Measurements from ENCODE around the gene SPTY2D1. TPM values are rescaled to one million over a fixed set of nuclear protein-coding genes. Genes with fewer than 3 reads are reported as not detected.

Gene SPTY2D1
- total and polyA plus RNA-seq, 2 experiments from 2014 or later = 5.9 to 14.1 TPM

DNA sequence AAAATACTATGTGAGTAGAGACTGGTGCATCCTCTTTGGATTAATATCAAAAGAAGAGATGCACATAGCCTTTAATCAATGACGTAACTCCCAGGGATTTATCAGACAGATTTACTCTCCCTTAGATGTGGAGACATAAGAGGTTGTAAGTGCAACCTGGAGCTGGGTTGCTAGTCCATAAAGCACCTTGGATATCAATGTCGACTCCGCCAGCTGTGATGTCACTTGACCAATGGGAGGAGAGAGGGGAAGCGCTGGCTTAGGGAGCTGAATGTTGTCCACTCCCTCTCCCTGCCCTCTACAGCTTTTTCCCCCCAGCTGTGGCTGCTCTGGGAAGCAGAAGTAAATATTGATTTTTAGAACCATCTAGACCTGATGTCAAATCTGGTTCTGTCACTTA is 35.6 kb upstream of the SPTY2D1 start:
- Histone ChIP-seq H3K4me1 (ENCODE audit: insufficient read depth) (peaks cover 10% of the 10 kb centered on the region), H3K9me2 (ENCODE audit: insufficient read depth) (no peaks in the 10 kb centered on the region), H3K27ac (ENCODE audit: low read depth) (no peak overlapping the region), H3K79me2 (replicated peaks; ENCODE audit: insufficient read depth) (no peaks in the 10 kb centered on the region), H3K27me3 (ENCODE audit: insufficient read depth) (no peaks in the 10 kb centered on the region), H3K36me3 (ENCODE audit: insufficient read depth) (no peaks in the 10 kb centered on the region), H2AFZ (peak overlapping the region; percentile 39; the same call in 1 of the 2 replicates), H3F3A (replicated peaks; ENCODE audit: low read depth) (no peaks in the 10 kb centered on the region), H3K4me2 (no peak overlapping the region), H4K20me1 (replicated peaks; ENCODE audit: insufficient read depth) (no peaks in the 10 kb centered on the region), H3K4me3 (no peak overlapping the region)
- H3K4me3 Mint-ChIP-seq = no peak overlapping the region
- ATAC-seq (peak; percentile 36), DNase-seq (ENCODE audit: low spot score) (peak; percentile 17)
- H3K27me3 Mint-ChIP-seq (ENCODE audit: insufficient read depth, low read depth, poor library complexity) = peaks cover 7% of the 10 kb centered on the region
- H3K36me3 Mint-ChIP-seq (ENCODE audit: low read depth) = no peaks in the 10 kb centered on the region
- H3K27ac Mint-ChIP-seq = no peak overlapping the region
- no peaks in the 10 kb centered on the region for H3K9me3 Mint-ChIP-seq
- no peak for TF ChIP-seq CREB1 (CRISPR knock-in tag; IDR thresholded peaks at IDR 0.05; ENCODE audit: low read depth)
- TF ChIP-seq, protein P1, sequence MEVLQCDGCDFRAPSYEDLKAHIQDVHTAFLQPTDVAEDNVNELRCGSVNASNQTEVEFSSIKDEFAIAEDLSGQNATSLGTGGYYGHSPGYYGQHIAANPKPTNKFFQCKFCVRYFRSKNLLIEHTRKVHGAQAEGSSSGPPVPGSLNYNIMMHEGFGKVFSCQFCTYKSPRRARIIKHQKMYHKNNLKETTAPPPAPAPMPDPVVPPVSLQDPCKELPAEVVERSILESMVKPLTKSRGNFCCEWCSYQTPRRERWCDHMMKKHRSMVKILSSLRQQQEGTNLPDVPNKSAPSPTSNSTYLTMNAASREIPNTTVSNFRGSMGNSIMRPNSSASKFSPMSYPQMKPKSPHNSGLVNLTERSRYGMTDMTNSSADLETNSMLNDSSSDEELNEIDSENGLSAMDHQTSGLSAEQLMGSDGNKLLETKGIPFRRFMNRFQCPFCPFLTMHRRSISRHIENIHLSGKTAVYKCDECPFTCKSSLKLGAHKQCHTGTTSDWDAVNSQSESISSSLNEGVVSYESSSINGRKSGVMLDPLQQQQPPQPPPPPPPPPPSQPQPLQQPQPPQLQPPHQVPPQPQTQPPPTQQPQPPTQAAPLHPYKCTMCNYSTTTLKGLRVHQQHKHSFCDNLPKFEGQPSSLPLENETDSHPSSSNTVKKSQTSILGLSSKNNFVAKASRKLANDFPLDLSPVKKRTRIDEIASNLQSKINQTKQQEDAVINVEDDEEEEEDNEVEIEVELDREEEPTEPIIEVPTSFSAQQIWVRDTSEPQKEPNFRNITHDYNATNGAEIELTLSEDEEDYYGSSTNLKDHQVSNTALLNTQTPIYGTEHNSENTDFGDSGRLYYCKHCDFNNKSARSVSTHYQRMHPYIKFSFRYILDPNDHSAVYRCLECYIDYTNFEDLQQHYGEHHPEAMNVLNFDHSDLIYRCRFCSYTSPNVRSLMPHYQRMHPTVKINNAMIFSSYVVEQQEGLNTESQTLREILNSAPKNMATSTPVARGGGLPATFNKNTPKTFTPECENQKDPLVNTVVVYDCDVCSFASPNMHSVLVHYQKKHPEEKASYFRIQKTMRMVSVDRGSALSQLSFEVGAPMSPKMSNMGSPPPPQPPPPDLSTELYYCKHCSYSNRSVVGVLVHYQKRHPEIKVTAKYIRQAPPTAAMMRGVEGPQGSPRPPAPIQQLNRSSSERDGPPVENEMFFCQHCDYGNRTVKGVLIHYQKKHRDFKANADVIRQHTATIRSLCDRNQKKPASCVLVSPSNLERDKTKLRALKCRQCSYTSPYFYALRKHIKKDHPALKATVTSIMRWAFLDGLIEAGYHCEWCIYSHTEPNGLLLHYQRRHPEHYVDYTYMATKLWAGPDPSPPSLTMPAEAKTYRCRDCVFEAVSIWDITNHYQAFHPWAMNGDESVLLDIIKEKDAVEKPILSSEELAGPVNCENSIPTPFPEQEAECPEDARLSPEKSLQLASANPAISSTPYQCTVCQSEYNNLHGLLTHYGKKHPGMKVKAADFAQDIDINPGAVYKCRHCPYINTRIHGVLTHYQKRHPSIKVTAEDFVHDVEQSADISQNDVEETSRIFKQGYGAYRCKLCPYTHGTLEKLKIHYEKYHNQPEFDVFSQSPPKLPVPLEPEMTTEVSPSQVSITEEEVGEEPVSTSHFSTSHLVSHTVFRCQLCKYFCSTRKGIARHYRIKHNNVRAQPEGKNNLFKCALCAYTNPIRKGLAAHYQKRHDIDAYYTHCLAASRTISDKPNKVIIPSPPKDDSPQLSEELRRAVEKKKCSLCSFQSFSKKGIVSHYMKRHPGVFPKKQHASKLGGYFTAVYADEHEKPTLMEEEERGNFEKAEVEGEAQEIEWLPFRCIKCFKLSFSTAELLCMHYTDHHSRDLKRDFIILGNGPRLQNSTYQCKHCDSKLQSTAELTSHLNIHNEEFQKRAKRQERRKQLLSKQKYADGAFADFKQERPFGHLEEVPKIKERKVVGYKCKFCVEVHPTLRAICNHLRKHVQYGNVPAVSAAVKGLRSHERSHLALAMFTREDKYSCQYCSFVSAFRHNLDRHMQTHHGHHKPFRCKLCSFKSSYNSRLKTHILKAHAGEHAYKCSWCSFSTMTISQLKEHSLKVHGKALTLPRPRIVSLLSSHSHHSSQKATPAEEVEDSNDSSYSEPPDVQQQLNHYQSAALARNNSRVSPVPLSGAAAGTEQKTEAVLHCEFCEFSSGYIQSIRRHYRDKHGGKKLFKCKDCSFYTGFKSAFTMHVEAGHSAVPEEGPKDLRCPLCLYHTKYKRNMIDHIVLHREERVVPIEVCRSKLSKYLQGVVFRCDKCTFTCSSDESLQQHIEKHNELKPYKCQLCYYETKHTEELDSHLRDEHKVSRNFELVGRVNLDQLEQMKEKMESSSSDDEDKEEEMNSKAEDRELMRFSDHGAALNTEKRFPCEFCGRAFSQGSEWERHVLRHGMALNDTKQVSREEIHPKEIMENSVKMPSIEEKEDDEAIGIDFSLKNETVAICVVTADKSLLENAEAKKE (CRISPR knock-in tag; IDR thresholded peaks at IDR 0.05) = no peak
- no peak for TF ChIP-seq POLR2AphosphoS5 (IDR thresholded peaks at IDR 0.05; ENCODE audit: low read depth)
- TF ChIP-seq NANOG (IDR thresholded peaks at IDR 0.05; ENCODE audit: borderline replicate concordance) = no peak
- TF ChIP-seq ZNF114 (CRISPR knock-in tag; IDR thresholded peaks at IDR 0.05) = no peak
- TF ChIP-seq, protein P2, sequence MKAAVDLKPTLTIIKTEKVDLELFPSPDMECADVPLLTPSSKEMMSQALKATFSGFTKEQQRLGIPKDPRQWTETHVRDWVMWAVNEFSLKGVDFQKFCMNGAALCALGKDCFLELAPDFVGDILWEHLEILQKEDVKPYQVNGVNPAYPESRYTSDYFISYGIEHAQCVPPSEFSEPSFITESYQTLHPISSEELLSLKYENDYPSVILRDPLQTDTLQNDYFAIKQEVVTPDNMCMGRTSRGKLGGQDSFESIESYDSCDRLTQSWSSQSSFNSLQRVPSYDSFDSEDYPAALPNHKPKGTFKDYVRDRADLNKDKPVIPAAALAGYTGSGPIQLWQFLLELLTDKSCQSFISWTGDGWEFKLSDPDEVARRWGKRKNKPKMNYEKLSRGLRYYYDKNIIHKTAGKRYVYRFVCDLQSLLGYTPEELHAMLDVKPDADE (IDR thresholded peaks at IDR 0.05) = no peak
- no peak for TF ChIP-seq EZH2phosphoT487 (IDR thresholded peaks at IDR 0.05; ENCODE audit: unreplicated experiment)
- TF ChIP-seq, protein P3, sequence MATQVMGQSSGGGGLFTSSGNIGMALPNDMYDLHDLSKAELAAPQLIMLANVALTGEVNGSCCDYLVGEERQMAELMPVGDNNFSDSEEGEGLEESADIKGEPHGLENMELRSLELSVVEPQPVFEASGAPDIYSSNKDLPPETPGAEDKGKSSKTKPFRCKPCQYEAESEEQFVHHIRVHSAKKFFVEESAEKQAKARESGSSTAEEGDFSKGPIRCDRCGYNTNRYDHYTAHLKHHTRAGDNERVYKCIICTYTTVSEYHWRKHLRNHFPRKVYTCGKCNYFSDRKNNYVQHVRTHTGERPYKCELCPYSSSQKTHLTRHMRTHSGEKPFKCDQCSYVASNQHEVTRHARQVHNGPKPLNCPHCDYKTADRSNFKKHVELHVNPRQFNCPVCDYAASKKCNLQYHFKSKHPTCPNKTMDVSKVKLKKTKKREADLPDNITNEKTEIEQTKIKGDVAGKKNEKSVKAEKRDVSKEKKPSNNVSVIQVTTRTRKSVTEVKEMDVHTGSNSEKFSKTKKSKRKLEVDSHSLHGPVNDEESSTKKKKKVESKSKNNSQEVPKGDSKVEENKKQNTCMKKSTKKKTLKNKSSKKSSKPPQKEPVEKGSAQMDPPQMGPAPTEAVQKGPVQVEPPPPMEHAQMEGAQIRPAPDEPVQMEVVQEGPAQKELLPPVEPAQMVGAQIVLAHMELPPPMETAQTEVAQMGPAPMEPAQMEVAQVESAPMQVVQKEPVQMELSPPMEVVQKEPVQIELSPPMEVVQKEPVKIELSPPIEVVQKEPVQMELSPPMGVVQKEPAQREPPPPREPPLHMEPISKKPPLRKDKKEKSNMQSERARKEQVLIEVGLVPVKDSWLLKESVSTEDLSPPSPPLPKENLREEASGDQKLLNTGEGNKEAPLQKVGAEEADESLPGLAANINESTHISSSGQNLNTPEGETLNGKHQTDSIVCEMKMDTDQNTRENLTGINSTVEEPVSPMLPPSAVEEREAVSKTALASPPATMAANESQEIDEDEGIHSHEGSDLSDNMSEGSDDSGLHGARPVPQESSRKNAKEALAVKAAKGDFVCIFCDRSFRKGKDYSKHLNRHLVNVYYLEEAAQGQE (IDR thresholded peaks at IDR 0.05; ENCODE audit: unreplicated experiment) = no peak
- no peak for TF ChIP-seq JUNB (IDR thresholded peaks at IDR 0.05; ENCODE audit: unreplicated experiment)
- TF ChIP-seq EZH2 (IDR thresholded peaks at IDR 0.05; ENCODE audit: low read depth, unreplicated experiment) = no peak
- no peak for TF ChIP-seq STAT1 (IDR thresholded peaks at IDR 0.05; ENCODE audit: unreplicated experiment)
- no peak for TF ChIP-seq ZNF331 (CRISPR knock-in tag; IDR thresholded peaks at IDR 0.05; ENCODE audit: low read depth)
- TF ChIP-seq, protein P4, sequence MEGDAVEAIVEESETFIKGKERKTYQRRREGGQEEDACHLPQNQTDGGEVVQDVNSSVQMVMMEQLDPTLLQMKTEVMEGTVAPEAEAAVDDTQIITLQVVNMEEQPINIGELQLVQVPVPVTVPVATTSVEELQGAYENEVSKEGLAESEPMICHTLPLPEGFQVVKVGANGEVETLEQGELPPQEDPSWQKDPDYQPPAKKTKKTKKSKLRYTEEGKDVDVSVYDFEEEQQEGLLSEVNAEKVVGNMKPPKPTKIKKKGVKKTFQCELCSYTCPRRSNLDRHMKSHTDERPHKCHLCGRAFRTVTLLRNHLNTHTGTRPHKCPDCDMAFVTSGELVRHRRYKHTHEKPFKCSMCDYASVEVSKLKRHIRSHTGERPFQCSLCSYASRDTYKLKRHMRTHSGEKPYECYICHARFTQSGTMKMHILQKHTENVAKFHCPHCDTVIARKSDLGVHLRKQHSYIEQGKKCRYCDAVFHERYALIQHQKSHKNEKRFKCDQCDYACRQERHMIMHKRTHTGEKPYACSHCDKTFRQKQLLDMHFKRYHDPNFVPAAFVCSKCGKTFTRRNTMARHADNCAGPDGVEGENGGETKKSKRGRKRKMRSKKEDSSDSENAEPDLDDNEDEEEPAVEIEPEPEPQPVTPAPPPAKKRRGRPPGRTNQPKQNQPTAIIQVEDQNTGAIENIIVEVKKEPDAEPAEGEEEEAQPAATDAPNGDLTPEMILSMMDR (conservative IDR thresholded peaks at IDR 0.05; ENCODE audit: low read depth in 2 of 2) = no peak
- H3K4me1 Mint-ChIP-seq = peaks cover 16% of the 10 kb centered on the region

Data from GM23338 (cell line).